Endothelial cell of umbilical vein (primary cell): ENCODE results near the gene TNS1. TPM values are rescaled to one million over a fixed set of nuclear protein-coding genes. Genes with fewer than 3 reads are reported as not detected.

ENCODE experiments used
- BruUV-seq: library from RNA; stranded (reverse); fragments of 400-500 nt; replicated peaks from 2 replicates; lab custom pipeline; 2021; lab: Mats Ljungman, UMichigan
- CTCF ChIA-PET: fragments of 300-600, 350-600 bp; sonication (Branson Sonifier 250); formaldehyde crosslinking; loops from one replicate; lab custom pipeline; 2021; ENCODE audit warnings: antibody characterized with exemption, inconsistent platforms; lab: Charles Lee
- POLR2A ChIA-PET: fragments of 300-600, 350-600 bp; sonication (Branson Sonifier 250); formaldehyde crosslinking; loops from one replicate; lab custom pipeline; 2021; ENCODE audit warnings: antibody characterized with exemption, inconsistent platforms; lab: Charles Lee
- DNase-seq: peaks from one replicate; pipeline ENCODE4 v3.0.0-alpha.2; 2011; ENCODE audit warnings: low read depth, low spot score
- FAIRE-seq: peaks from 2 replicates; lab custom pipeline; 2011; peaks lifted over from hg19 to GRCh38; lab: Jason Lieb, UNC
- H2AFZ ChIP-seq: 2 replicates; pipeline ENCODE4 v1.6.0; 2012; ENCODE audit warnings: low read depth, low read length, control low read depth, inconsistent platforms
- H3K27ac ChIP-seq: 2 replicates; pipeline ENCODE4 v1.5.1; 2011; ENCODE audit warnings: low read depth, mild to moderate bottlenecking, control low read depth, low read length, moderate library complexity; ENCODE audit not compliant: insufficient read depth
- H3K27me3 ChIP-seq, 2 experiments: 2 replicates each; pipeline versions ENCODE4 v1.6.0 to v1.6.1; 2011; ENCODE audit warnings: low read length in 2 of 2, mixed read lengths in 1 of 2; ENCODE audit not compliant: control insufficient read depth in 2 of 2, insufficient read depth in 2 of 2
- H3K36me3 ChIP-seq, 2 experiments: 2 replicates in 1 of 2; 3 replicates in 1 of 2; pipeline ENCODE4 v1.5.1; 2011; ENCODE audit warnings: low read length in 2 of 2, mild to moderate bottlenecking in 1 of 2, moderate library complexity in 1 of 2; ENCODE audit not compliant: control insufficient read depth in 2 of 2, insufficient read depth in 2 of 2; ENCODE audit errors: extremely low read depth in 1 of 2
- H3K4me1 ChIP-seq: 3 replicates; pipeline ENCODE4 v1.5.1; 2011; ENCODE audit warnings: mild to moderate bottlenecking, low read length; ENCODE audit not compliant: control insufficient read depth, insufficient read depth; ENCODE audit errors: extremely low read depth
- H3K4me2 ChIP-seq: 2 replicates; pipeline ENCODE4 v1.6.1; 2011; ENCODE audit warnings: low read length, control low read depth, mixed read lengths; ENCODE audit not compliant: insufficient read depth
- H3K4me3 ChIP-seq, 3 experiments: fragments of 200-600 bp in 1 of 3; sonication (generic), shearing (Covaris generic) in 1 of 3; replicated peaks in 1 of 3; 2 replicates each; pipeline ENCODE4 v1.5.1; 2011 to 2016; ENCODE audit warnings: control low read depth in 3 of 3, low read length in 3 of 3, mild to moderate bottlenecking in 2 of 3, inconsistent platforms in 1 of 3, low read depth in 1 of 3, moderate library complexity in 1 of 3; ENCODE audit not compliant: insufficient read depth in 1 of 3
- H3K79me2 ChIP-seq: 2 replicates; pipeline ENCODE4 v1.6.0; 2012; ENCODE audit warnings: low read length, inconsistent platforms; ENCODE audit not compliant: control insufficient read depth, insufficient read depth
- H3K9ac ChIP-seq: replicated peaks from 2 replicates; pipeline ENCODE3; 2011; ENCODE audit warnings: low read length, control low read depth; ENCODE audit not compliant: insufficient read depth; ENCODE audit errors: extremely low read depth
- H3K9me1 ChIP-seq: replicated peaks from 3 replicates; pipeline ENCODE4 v1.6.0; 2011; ENCODE audit warnings: mild to moderate bottlenecking, low read length; ENCODE audit not compliant: control insufficient read depth, insufficient read depth; ENCODE audit errors: extremely low read depth
- H3K9me3 ChIP-seq: replicated peaks from 2 replicates; pipeline ENCODE4 v1.5.1; 2012; ENCODE audit warnings: low read length, inconsistent platforms; ENCODE audit not compliant: control insufficient read depth, insufficient read depth
- H4K20me1 ChIP-seq: replicated peaks from 2 replicates; pipeline ENCODE3; 2011; ENCODE audit warnings: mild to moderate bottlenecking, low read length; ENCODE audit not compliant: control insufficient read depth, insufficient read depth; ENCODE audit errors: extremely low read depth
- CTCF ChIP-seq, 2 donors: IDR thresholded peaks; 1 replicate in 1 of 2; 2 replicates in 1 of 2; pipeline ENCODE4 v1.5.1; 2011; ENCODE audit warnings: low read length in 2 of 2, mild to moderate bottlenecking in 2 of 2, moderate library complexity in 2 of 2, control low read depth in 1 of 2, inconsistent platforms in 1 of 2, low read depth in 1 of 2; ENCODE audit not compliant: insufficient read depth in 1 of 2; ENCODE audit errors: extremely low read depth in 1 of 2
- EZH2 ChIP-seq: IDR thresholded peaks from 2 replicates; pipeline ENCODE4 v1.6.1; 2012; ENCODE audit warnings: borderline replicate concordance, low read depth, mild to moderate bottlenecking, moderate library complexity, low read length, inconsistent platforms; ENCODE audit not compliant: severe bottlenecking
- FOS ChIP-seq: IDR thresholded peaks from 2 replicates; pipeline ENCODE4 v1.6.1; 2011; ENCODE audit warnings: mild to moderate bottlenecking, low read length, moderate library complexity, borderline replicate concordance; ENCODE audit not compliant: insufficient read depth
- JUN ChIP-seq: IDR thresholded peaks from 2 replicates; pipeline ENCODE4 v1.6.1; 2011; ENCODE audit warnings: borderline replicate concordance, low read depth; ENCODE audit not compliant: insufficient read length, insufficient read depth
- MYC ChIP-seq: IDR thresholded peaks from one replicate; pipeline ENCODE4 v1.6.1; 2011; ENCODE audit warnings: mild to moderate bottlenecking, low read depth, low read length
- POLR2A ChIP-seq: IDR thresholded peaks from 2 replicates; pipeline ENCODE4 v1.6.1; 2012; ENCODE audit warnings: low read depth, mild to moderate bottlenecking, control low read depth, low read length
- POLR2AphosphoS5 ChIP-seq: IDR thresholded peaks from 2 replicates; pipeline ENCODE4 v1.6.1; 2012; ENCODE audit warnings: low read depth, mild to moderate bottlenecking, control low read depth, low read length, moderate library complexity; ENCODE audit not compliant: insufficient read depth
- dilution Hi-C: fragments of 300-500 bp; cut with MboI; formaldehyde crosslinking; loops from one replicate; pipeline ENCODE4 v1.15.0; 2019; ENCODE audit warnings: low sequenced_read_pairs; ENCODE audit not compliant: extremely low pct_ligation_motif_present
- intact Hi-C: fragments of 100-400 bp; cut with micrococcal nuclease; formaldehyde crosslinking; loops from one replicate; pipeline ENCODE4 v1.10.0; 2022
- polyA plus RNA-seq, 4 experiments: library from polyadenylated mRNA; depleted of rRNA in 3 of 4; stranded (reverse) in 3 of 4; unstranded in 1 of 4; fragments of >200 nt; gene quantifications; 2 replicates each; pipeline versions ENCODE4 v1.2.1 to v1.2.3, GENCODE V29; 2011 to 2012; ENCODE audit warnings: missing spikeins in 1 of 4
- total RNA-seq: library from RNA; stranded (reverse); gene quantifications from 2 replicates; pipeline ENCODE4 v1.2.3, GENCODE V29; 2021
- TF ChIP-seq, protein P1 (sequence below): IDR thresholded peaks from 2 replicates; pipeline ENCODE4 v1.6.1; 2011; ENCODE audit not compliant: insufficient read depth, insufficient read length

The TNS1 gene
- total and polyA plus RNA-seq, 2 donors (not counting 3 experiments of a cell fraction or from before 2014, with no cell fraction given), result 11.0 to 52.1 TPM

DNA sequence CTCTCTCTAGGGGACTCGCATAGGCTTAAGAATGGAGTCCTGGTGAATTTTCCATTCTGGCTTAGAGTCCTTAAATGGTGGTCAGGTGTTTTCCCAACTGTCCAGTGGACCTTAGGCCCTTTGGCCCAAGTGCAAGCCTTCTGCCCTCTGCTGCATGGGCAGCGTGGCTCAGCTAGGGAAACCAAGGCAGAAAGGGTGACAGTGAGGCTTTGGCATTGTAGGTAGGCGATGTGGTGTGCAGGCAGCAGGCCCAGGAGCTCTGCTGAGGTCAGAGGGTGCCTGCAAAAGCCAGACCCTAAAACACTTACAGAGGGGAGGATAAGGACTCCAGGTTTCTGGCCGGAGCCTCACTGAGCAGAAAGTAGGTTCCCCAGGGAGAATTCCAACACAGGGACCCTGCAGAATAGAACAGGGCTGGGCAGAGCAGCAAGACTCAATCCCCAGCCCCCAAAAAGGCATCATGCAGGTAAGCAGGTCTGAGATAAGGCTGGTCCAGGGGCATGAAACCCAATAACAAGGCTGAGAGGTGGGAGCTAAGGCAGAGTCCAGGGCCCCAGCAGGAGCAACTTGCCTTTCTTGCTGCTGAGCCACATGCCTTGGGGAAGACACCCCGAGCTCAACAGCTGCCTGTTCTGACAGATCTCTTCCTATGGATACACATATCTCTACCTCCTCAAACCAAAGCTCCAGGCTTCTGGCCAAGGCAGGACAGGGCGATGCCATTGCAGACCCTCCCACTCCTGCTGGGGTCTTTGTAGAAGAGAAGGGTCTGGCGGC lies 199.7 kb downstream of the TNS1 start:
- no peak for TF ChIP-seq POLR2AphosphoS5
- no peak for TF ChIP-seq EZH2
- TF ChIP-seq CTCF (IDR thresholded peaks at IDR 0.05; ENCODE audit: extremely low read depth in 1 of 2, insufficient read depth in 1 of 2, low read depth in 1 of 2, low read length in 2 of 2), result no peak
- no peak for TF ChIP-seq POLR2A
- peaks cover 0 to 4% of the 10 kb centered on the region in 2 experiments for H3K36me3 ChIP-seq
- no TSS peak for BruUV-seq
- dilution Hi-C loops, result no loop called here
- H3K4me1 ChIP-seq, result no peaks in the 10 kb centered on the region
- no peaks in the 10 kb centered on the region for H3K79me2 ChIP-seq
- H3K27me3 ChIP-seq, result no peaks in the 10 kb centered on the region
- no peak overlapping the region for H3K27ac ChIP-seq
- FAIRE-seq, result no peak
- H4K20me1 ChIP-seq, result no peaks in the 10 kb centered on the region
- H3K9ac ChIP-seq, result no peak overlapping the region
- no peaks in the 10 kb centered on the region for H3K9me3 ChIP-seq
- H3K9me1 ChIP-seq, result no peaks in the 10 kb centered on the region
- DNase-seq, result no peak
- ChIA-PET POLR2A (no interaction called here), CTCF (interaction anchor here (1.2 to 1.7 kb wide), 4 partner anchors 11 to 191 kb away, joined by 4 to 11 read pairs (median 6); no protein-coding TSS in a partner anchor)
- no peak overlapping the region for H3K4me3 ChIP-seq
- no peak overlapping the region for H3K4me2 ChIP-seq
- H2AFZ ChIP-seq, result no peak overlapping the region
- intact Hi-C loops, result no loop called here

DNA sequence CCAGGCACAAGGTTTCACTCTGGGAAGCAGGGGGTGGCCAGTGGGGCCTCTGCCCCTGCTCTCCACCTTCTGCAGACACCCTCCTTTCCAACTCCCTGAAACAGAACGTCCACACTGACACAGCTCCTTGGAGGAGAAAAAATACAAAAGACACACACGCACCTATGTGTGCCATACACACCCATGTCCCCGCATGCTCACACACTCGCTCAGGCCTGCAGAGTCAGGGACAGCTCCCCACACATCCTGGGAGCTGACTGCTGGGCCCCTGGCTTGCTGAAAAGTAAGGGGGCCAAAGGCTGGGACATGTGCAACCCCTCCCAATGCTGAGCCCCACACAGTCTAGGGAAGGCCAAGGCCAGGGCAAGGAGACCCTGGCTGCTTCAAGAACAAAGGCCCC lies 200.5 kb downstream of the TNS1 start:
- no peaks in the 10 kb centered on the region for H3K27me3 ChIP-seq
- dilution Hi-C loops (no loop called here), intact Hi-C loops (no loop called here)
- no peaks in the 10 kb centered on the region for H3K9me1 ChIP-seq
- DNase-seq (no peak), FAIRE-seq (no peak)
- ChIA-PET CTCF (interaction anchor here (1.7 kb wide), 1 partner anchor 85 kb away, joined by 11 read pairs; no protein-coding TSS in a partner anchor), POLR2A (no interaction called here)
- H3K4me2 ChIP-seq, result no peak overlapping the region
- no peak overlapping the region for H3K9ac ChIP-seq
- TF ChIP-seq JUN, result no peak
- no peak for TF ChIP-seq FOS
- no peak for TF ChIP-seq MYC
- TF ChIP-seq CTCF (IDR thresholded peaks at IDR 0.05; ENCODE audit: extremely low read depth in 1 of 2, insufficient read depth in 1 of 2, low read depth in 1 of 2, low read length in 2 of 2), result no peak
- TF ChIP-seq POLR2A, result no peak
- no peak for TF ChIP-seq POLR2AphosphoS5
- no peak for TF ChIP-seq EZH2
- TF ChIP-seq, protein P1, sequence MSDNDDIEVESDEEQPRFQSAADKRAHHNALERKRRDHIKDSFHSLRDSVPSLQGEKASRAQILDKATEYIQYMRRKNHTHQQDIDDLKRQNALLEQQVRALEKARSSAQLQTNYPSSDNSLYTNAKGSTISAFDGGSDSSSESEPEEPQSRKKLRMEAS, result no peak
- no TSS peak for BruUV-seq
- no peak overlapping the region for H3K27ac ChIP-seq
- no peaks in the 10 kb centered on the region for H3K4me1 ChIP-seq
- H3K79me2 ChIP-seq, result no peaks in the 10 kb centered on the region
- no peak overlapping the region for H2AFZ ChIP-seq
- no peak overlapping the region for H3K4me3 ChIP-seq
- peaks cover 0 to 4% of the 10 kb centered on the region in 2 experiments for H3K36me3 ChIP-seq
- H4K20me1 ChIP-seq, result no peaks in the 10 kb centered on the region
- H3K9me3 ChIP-seq, result no peaks in the 10 kb centered on the region
